Inflammatory macrophage treated with lipopolysaccharide for 1 hour (primary cell): ENCODE results near the gene RFX8.
A peak's percentile ranks its signal among the peaks of the same experiment; 100 is the strongest.

Source experiments
- DNase-seq, 2 donors: peaks; one replicate each; pipeline ENCODE4 v3.0.0-alpha.2; 2020 to 2022

Gene RFX8

DNA sequence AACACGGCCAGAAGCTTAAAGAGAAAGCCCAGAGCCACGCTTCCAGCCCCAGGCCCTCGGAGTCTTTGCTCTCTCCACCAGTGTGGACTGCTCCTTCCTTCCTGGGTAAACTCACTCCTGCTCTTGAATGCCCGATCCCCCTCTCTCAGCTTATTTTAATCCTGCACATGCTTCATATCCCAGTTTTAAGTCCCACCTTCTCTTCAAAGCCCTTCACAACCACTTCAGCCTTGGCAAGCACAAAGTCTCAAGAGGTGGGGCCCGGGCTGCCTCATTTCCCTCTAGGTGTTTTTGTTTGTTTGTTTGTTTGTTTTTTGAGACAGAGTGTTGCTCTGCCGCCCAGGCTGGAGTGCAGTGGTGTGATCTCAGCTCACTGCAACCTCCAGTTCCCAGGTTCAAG, 66.0 kb downstream of the RFX8 start:
- no peak for DNase-seq

DNA sequence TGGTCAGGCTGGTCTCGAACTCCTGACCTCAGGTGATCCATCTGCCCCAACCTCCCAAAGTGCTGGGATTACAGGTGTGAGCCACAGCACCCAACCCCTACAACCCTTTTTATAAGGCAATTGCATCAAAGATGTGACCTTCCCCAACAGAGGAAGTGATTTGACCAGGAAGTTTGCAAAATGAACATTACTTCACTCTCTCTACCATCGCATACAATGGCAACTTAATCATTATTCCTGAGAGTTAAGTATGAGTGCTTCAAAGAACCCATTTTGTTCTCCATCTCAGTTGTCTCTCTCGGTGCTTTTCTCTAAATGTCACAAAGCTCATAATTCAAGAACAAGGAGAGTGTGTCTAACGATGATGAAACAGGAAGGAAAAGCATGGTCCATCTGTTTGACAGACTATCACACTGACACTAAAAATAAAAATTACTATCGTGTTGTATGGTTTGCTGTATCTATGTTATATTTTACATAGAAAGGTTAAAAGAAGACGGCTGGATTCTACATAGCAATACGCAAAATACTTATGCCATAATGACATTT, 69.5 kb downstream of the RFX8 start:
- peak; percentile 52 to 60 for DNase-seq

DNA sequence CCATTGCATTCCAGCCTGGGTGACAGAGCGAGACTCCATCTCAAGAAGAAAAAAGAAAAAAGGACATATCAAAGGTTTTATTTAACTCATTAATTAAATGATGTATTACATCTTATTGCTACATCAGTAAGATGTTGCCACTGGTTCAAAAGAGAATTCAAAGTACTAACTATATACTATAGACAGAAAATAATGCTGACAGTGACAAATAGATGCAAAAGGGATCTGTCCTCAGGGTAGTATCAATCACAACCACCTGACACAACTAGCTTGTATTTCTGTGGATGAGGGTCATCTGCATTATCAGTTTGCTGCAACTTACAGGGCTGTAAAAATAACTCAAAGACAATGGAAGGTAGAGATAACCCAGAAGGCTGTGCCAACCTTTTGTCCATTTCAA, 71.2 kb downstream of the RFX8 start:
- DNase-seq, result no peak

DNA sequence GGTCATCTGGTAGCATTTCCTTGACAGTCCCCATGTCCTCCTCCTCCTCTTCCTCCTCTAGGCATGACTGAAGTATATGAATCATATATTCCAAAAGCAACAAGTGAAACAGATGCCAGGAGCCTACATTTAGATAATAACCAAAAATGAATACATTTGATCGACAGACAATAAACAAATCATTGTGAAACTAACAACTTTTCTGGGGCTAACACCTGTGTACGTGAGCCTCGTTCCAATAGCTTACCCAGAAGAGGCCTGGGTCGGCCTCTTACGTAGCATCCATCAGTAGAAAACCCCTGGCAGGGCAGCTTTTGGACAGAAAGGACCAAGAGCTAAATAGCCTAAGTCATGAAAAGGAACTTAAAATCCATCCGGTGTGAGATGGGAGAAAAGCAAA, 72.3 kb downstream of the RFX8 start:
- DNase-seq, result no peak

DNA sequence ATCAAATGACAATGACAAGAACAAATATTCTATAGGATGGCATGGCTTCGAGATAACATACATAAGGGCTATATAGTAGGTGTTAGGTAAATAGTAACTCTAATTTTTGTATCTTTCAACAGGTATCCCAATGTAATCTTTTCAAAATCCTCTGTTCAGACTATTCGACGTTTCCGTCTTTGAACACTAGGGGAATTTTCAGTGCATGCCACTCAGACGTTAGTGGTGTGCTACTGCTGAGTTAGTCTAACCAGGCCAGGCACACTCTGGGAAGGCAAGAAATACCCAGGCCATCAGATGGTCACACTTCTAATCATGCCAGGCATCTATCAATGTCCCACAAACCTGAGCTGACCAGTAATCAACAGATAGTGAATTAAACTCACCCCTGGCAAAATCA, 73.0 kb downstream of the RFX8 start:
- DNase-seq, result no peak

DNA sequence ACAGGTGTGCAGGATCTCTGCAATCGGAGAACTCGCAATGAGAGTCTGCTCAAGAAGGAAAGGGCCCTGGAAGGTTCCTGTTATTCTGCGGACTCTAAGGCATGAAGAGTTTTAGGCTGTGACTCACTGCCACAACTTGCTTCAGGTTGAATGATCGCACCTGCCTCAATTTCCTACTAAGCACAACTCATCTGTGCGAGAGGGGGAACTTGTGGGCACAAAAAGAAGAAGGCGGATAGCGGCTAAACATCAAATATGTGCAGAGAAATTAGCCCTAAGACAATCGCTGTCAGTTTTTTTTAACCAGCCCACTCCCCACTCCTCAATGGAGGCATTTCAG, 73.6 kb downstream of the RFX8 start:
- DNase-seq, result no peak

DNA sequence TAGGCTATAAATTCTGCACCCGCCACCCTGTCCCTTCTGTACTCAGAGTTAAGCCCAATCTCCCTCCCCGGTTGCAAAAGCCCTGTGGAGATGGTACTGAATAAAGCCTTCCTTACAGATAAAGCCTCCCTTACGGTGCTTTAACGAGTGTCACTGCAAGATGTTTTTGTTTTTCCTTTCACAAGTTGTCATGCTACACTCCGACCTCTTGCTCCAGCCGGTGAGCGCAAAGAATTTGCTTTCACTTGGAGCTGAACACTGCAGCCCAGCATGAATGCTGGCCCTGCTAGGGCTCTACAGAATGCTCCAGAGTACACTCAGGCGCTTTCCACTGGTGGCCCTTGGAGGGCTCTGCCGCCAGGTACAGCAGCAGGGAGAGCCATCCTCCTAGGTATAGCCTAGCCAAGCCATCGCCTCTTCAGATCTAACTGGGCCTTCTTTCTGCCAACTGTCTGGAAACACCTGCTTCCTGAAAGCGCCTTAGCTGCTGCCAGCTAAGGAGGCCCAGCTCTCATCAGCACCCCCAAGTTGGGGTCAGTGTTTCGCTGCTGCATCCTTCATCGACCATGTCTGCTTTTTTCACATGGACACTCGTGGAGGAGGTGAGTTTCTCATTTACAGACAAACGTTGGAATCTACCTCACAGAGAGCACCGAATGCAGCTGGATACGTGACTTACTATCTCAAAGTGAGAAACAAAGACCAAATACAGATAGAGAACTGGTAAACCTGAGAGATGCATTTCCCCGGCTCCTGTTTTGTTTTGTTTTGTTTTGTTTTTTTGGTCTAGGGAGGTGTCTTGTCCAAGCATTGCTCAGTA, 74.2 kb downstream of the RFX8 start:
- DNase-seq, result no peak

DNA sequence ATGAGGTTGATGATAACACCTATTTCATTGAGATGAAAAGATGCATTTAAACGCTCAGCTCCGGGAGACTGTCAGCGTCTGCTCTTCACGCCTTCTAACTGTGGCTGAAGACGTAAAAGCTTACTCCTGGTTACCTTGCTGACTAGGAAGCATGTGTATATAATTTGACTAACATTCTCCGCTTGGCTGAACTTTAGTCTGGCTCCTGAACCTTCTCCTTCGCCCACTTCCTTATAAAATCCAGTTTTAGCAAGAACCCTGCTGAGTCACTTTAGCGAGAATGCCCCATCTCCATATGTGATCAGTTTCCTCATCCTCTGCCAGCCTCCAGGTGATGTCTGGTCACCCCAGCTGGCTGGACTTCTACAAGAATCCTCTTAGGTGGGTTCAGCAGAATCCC, 74.9 kb downstream of the RFX8 start:
- DNase-seq, result peak; percentile 76 to 87

DNA sequence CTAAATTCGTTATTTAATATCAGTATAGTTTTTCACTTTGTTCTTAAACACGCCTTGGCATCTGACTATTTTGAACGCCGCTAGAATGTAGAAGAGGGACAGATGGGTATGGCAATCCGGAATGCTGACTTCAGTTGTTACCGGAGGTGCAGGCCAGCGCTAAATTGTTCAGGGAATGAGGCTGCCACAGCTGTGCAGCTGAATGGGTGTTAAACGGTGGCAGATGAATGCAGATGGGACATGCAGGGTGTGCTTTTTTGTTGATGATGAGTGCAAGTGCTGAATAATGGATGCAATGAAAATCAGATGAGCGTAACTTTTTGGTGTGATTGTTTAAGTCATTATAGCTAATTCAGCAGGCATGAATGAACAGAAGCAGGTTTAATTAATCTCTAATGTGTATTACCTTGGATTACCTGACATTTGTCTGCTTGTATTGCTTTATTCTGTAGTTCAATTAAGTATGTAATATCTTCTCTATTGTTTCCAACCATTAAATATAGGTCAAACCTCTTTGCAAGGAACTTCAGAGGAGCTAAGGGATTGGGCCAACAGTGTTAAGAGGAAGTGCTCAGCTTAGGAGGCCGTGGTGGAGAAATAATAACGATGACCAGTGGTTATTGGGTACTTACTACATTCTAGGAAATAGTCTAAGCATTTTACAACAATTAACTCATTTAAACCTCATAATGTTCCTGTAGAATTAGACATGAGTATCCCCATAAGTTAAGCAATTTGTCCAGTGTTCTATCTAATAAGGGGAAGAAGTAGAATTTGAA, 75.7 kb downstream of the RFX8 start:
- DNase-seq, result peak; percentile 78 to 79

DNA sequence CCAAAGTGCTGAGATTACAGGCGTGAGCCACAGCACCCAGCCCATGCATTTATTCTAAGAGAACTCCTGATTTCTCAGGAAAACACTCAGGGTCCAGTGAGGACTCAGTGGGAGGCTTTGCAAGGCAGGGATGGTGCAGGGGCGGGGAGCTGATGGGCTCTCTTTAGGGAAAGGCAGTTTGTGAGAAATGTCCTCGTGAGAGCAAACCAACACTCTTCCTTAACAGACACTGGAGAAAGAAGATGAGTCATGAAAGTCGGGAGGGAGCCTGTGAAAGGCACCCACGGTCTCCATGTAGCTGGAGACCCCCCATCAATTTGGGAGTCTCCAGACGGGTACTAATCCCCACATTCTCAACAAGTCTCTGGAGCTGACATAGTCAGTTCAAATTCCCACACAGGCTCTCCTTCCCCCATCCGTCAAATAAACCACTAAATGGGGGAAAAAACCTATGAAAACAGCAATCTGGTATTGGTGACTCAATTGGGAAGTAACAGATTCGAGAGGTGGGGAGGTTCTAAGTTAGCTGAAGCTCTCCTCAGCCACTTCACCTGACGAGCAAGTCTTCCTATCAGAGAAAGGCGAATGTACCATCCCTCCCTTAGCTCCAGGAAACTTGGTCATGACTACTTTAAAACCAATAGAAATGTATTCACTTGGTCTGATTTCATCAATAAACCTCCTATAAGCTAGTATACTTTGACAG, 76.6 kb downstream of the RFX8 start:
- peak; percentile 24 to 81 for DNase-seq

DNA sequence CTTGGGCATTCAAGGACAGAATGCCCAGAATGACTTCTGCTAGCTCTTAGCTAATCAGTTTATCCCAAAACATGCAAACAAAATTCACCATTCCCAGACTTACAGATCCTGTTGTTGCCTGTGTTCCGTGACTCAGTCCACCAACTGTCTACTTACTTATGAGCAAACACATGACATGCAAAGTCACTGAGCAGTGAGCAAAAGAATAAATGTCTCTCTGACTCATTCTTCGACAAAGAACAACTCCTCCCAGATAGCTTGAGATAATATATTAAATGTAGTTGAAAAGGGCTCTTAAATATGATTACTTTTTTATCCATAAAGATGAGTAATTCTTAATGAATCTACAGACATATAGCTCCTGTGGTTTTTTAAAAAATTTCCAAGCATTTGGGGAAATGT, 78.6 kb downstream of the RFX8 start:
- peak; percentile 48 to 81 for DNase-seq

DNA sequence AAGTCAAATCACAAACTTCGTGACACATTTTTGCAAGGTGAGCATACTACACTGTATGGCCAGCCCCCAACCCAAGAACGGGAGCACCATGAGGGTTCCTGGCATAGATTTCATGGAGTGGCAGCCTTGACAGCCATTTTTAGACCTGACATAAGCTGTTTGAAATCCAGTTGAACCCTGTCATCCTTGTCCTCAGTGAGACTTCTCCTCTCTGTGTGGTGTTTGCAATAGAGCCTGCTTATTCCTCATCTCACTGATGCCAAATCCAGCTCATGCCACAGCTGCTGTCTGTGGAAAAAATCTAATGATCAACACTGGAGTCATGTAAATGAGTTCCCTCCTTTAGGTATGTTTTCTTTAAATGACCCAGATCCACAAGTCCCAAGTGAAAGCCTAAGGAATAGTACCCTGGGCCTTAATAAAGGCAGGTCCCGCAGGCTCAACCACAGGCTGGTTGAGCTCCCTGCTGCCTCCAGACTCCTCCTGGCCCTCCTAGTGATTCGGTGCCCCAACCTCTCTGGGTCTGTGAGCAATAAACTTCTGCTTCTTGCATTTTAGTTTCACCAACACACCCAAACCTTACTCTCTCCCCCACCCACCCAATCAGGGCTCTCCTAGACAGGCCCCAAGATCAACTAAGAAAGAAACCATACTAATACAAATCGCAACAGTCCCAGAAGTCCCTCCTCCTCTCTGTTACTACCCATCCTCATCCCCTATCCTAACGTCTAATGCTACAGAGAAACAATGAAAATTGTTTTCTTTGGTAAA, 79.2 kb downstream of the RFX8 start:
- DNase-seq, result peak in 1 of 2 donors; percentile 70

DNA sequence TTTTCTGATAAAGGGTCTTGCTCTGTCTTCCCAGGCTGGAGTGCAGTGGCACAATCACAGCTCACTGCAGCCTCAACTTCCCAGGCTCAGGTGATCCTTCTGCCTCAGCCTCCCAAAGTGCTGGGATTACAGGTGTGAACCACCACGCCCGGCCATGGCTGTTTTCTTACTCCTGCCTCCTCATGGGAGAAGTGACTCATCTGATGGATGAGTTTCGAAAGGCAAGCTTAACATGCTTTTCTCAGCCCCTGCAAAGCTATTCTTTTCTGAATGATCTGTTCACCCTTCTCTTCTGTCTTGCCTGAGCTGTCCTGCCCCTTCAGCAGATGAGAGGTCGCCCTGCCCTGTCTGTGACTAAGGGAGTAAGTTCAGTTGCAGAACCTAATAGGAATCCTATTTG, 86.7 kb downstream of the RFX8 start:
- no peak for DNase-seq

DNA sequence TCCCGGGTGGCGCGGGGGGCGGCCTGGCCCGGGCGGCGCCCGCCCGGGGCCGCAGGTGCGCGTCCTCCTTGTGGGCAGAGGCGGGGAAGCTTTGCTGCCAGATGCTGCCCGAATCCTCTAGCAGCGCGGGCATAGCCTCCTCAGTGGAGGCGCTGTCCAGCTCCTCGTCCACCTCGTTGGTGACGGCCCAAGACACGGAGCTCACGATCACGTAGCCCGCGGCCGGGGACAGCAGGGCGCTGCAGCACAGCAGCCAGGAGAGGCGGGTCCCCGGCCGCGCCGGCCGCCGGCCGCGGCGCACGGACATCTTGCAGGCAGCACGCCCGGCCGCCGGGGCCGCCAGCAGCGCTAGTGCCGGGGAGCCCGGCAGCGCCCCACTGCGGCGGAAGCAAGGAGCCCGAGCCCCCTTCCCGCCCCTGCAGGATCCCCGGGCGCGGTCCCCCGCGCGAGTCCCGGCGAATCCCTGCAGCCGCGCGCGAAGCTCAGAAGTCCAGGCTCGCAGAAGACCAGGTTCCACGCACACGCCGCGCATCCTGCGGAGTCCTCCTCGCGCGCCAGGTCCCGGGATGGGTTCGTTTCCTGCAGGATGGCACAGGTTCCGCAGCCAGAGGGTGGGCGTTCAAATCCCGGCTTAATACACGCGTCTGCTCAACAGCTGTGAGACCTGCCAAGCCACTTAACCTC, 87.6 kb downstream of the RFX8 start, which contains the start of gene CREG2:
CREG2 (minus strand) TSS at position 353 of the 684 bp plus-strand sequence; CDS start at position 307, 46 bp downstream.
- DNase-seq, result peak in 1 of 2 donors; percentile 53

DNA sequence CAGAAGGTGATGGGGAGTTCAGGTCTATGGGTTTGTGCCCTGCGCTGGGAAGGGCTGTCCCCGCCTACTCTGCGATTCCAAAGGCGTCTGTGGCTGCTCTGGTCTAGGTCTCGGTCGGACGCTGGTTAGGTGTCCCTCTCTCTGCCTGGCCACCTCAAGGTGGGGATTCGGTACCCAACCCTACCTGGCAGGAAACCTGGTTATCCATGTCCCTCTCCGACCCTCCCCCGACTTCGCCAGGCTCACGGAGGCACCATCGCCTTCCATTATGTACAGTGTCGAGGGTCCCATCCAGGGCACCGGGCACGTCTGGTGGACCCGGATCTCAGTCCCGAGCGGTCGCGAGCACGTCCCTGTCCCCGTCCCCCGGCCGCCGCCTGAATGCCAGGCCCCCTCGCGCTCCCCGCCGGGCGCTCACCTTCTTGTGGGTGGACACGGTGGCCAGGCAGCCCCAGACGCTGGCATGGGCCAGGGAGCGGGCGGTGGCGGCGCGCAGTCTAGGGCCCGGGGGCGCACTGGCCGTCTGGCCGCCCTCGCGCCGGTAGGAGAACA, 88.2 kb downstream of the RFX8 start:
- DNase-seq, result no peak

DNA sequence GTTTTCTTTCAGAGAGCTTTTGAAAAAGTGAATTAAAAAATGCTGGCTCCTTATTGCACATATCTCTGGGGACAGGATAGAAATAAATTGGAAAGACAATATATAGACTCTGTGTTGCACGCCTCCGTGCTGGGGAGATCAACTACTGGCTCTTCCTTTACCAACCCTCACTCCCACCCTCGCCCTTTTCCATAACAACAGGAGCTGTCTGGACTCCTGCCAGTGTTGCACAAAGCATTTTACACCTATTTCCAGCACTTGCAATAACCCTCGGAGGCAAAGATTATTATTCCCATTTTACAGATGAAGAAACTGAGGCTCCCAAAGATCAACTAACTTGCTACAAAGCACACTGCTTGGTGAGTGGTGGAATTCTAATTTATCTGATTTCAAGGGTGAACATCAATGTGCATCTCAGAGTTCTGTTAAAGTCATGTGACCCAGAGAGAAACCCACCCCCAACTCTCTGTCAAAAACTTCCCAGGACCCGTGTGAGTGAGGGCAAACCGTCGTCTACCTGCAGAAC, 91.8 kb downstream of the RFX8 start:
- no peak for DNase-seq

DNA sequence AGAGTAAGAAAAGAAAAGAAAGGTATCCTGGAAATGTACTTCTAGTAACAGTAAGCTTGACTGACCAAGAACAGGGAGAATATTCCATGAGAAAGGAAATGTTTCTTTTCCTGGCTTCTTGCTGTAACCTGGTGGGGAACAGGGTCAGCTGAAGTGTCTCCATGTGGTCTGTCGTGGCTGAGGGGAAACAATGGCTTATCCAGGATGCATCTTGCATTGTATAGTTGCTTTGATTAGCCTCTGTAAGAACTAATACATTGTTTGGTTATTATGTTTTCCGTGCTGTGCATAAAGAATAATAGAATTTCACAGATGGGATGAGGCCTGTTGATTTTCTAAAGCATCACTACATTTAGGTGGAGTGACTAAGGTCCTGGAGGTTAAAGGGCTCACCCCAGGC, 92.5 kb downstream of the RFX8 start:
- DNase-seq, result no peak

DNA sequence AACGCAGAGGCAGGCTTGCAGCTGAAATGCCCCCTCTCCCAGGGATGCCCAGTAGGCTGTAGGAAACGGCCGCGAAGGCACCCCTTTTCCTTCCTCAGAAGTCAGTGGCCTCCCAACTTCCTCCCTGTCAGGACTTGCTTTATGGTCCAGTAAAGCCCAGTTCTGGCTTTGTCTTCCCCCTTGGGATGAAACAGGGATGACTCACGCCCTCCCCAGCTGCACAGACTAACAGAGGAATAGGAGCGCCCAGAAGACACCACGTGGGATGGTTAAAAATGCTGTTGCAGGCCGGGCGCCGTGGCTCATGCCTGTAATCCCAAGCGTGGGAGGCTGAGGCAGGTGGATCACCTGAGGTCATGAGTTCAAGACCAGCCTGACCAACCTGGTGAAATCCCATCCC, 94.5 kb downstream of the RFX8 start:
- DNase-seq, result peak; percentile 63 to 68

DNA sequence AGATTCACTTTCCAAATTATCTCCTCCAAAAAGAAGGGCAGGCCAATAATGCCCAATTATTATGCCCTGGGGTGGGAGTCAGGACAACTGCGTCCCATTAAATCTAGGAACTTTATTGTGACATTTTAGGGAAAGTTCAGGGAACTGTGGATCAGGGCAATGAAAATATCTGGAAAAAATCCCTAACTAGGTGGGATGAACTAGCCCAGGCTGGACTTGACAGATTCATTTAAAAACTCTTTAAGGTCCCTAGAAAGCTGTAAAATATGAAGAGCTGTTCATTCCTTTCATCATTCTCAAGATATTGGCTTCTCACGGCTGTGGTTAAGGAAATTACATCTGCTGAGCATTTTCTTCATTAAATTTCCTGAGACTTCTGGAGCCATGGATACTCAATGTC, 95.8 kb downstream of the RFX8 start:
- DNase-seq, result no peak

DNA sequence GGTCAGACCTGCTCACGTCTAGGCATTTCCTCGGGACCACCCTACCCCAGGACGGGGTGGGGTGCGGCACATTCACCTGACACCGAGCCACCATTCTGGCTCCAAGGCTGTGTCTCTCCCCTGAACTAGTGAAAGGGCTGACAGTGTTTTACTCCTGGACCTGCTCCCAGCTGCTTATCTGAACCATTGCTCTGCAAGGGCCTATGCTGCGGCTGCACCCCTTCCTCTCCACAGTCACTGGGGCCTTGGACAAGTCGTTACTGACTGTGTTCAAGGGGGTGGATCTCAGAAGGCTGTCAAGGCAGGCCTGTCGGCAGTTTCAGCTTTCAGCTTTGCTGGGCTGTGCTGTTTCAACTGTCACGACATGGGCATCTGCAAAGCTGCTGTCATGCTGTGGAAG, 99.3 kb downstream of the RFX8 start:
- no peak for DNase-seq

DNA sequence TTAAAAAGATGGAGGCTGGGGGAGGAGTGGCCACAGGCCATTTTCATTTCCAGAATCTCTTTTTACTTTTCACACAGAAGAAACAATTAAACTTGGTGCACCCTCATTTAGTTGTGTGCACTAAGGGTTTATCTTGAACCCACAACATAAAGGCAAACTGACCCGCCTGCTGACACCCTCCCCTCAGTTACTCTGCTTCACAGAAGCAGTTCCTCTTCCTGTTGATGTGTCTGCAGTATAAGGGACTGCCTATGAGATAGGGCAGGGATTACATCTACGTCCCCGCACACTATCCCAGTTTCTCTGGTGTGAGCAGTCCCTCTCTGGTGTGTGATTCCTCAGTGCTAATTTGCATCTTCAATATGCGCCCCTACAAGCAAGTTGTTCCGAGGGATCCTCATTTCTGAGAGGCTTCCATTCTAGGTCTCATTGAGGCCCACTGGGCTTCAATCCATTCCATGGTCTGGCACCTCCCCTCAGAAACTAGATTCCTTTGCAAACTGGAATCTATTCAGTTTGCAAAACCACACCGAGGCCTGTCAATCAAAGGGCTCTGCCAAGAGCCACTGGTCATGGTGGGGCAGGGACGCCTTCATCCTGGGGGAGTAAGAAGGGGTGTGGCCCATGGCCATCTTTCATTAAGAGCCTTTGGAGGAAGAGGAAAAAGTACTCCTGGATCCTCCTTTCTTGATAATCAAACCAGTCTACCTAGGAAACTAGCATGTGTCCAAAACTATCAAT, 99.9 kb downstream of the RFX8 start:
- DNase-seq, result no peak
